H9 (cell line): ENCODE data around the gene RPL5. TPM values are rescaled to one million over a fixed set of nuclear protein-coding genes. Genes with fewer than 3 reads are reported as not detected.

Experiments
- DNase-seq: peaks from one replicate; pipeline ENCODE4 v3.0.0-alpha.2; 2017
- H2AFZ ChIP-seq: one replicate; pipeline ENCODE4 v1.6.1; 2013; ENCODE audit warnings: mild to moderate bottlenecking, low read length, control low read depth, moderate library complexity
- H2AK5ac ChIP-seq: 2 replicates; pipeline ENCODE4 v1.6.1; 2013; ENCODE audit warnings: low read length, control low read depth, mixed read lengths; ENCODE audit not compliant: insufficient read length
- H2BK120ac ChIP-seq: one replicate; pipeline ENCODE4 v1.6.1; 2013; ENCODE audit warnings: low read depth, mild to moderate bottlenecking, low read length, control low read depth, inconsistent platforms; ENCODE audit not compliant: poor library complexity, severe bottlenecking
- H2BK12ac ChIP-seq: 2 replicates; pipeline ENCODE4 v1.6.1; 2013; ENCODE audit warnings: low read length, control low read depth, mixed read lengths, low read depth; ENCODE audit not compliant: insufficient read length
- H2BK15ac ChIP-seq: 2 replicates; pipeline ENCODE4 v1.6.1; 2013; ENCODE audit warnings: low read depth, low read length, control low read depth
- H2BK20ac ChIP-seq: one replicate; pipeline ENCODE4 v1.6.1; 2013; ENCODE audit warnings: low read depth, mild to moderate bottlenecking, low read length, control low read depth, inconsistent platforms; ENCODE audit not compliant: poor library complexity, severe bottlenecking
- H2BK5ac ChIP-seq: 2 replicates; pipeline ENCODE4 v1.6.1; 2013; ENCODE audit warnings: low read length, control low read depth, mixed read lengths; ENCODE audit not compliant: insufficient read length
- H3K14ac ChIP-seq: 2 replicates; pipeline ENCODE4 v1.6.1; 2013; ENCODE audit warnings: low read length, control low read depth; ENCODE audit not compliant: insufficient read depth
- H3K18ac ChIP-seq: 2 replicates; pipeline ENCODE4 v1.6.1; 2013; ENCODE audit warnings: low read depth, mild to moderate bottlenecking, mixed read lengths, low read length, control low read depth; ENCODE audit not compliant: insufficient read length
- H3K23ac ChIP-seq: 2 replicates; pipeline ENCODE4 v1.6.1; 2013; ENCODE audit warnings: low read length, control low read depth, mixed read lengths, low read depth; ENCODE audit not compliant: insufficient read length
- H3K23me2 ChIP-seq: 2 replicates; pipeline ENCODE4 v1.6.1; 2013; ENCODE audit warnings: low read depth, mild to moderate bottlenecking, mixed read lengths, low read length, control low read depth; ENCODE audit not compliant: insufficient read length, poor library complexity, severe bottlenecking
- H3K27ac ChIP-seq: 2 replicates; pipeline ENCODE4 v1.5.1; 2013; ENCODE audit warnings: low read length, control low read depth, mixed read lengths, low read depth; ENCODE audit not compliant: insufficient read length
- H3K27me3 ChIP-seq: 2 replicates; pipeline ENCODE4 v1.6.1; 2013; ENCODE audit warnings: low read length, control low read depth, inconsistent platforms; ENCODE audit not compliant: insufficient read depth
- H3K4ac ChIP-seq: 2 replicates; pipeline ENCODE4 v1.6.1; 2013; ENCODE audit warnings: low read depth, mild to moderate bottlenecking, control low read depth, inconsistent platforms, low read length, moderate library complexity
- H3K4me1 ChIP-seq: 2 replicates; pipeline ENCODE4 v1.6.1; 2013; ENCODE audit warnings: low read length, control low read depth, inconsistent platforms; ENCODE audit not compliant: insufficient read depth
- H3K4me2 ChIP-seq: 2 replicates; pipeline ENCODE4 v1.6.1; 2013; ENCODE audit warnings: low read length, control low read depth, mixed read lengths; ENCODE audit not compliant: insufficient read length, insufficient read depth
- H3K56ac ChIP-seq: 2 replicates; pipeline ENCODE4 v1.6.1; 2013; ENCODE audit warnings: low read depth, mild to moderate bottlenecking, mixed read lengths, low read length, control low read depth; ENCODE audit not compliant: insufficient read length
- H3K79me1 ChIP-seq: 2 replicates; pipeline ENCODE4 v1.6.1; 2013; ENCODE audit warnings: low read depth, mild to moderate bottlenecking, moderate library complexity, low read length, control low read depth, inconsistent platforms; ENCODE audit not compliant: insufficient read depth, poor library complexity, severe bottlenecking
- H3K79me2 ChIP-seq: 2 replicates; pipeline ENCODE4 v1.6.1; 2013; ENCODE audit warnings: low read length, control low read depth, inconsistent platforms; ENCODE audit not compliant: insufficient read depth
- H3K9ac ChIP-seq: 2 replicates; pipeline ENCODE4 v1.6.1; 2013; ENCODE audit warnings: low read length, control low read depth, mixed read lengths; ENCODE audit not compliant: insufficient read length; ENCODE audit errors: extremely low read depth
- H3K9me3 ChIP-seq: one replicate; pipeline ENCODE4 v1.6.1; 2013; ENCODE audit warnings: low read depth, low read length, inconsistent platforms; ENCODE audit not compliant: control insufficient read depth
- H3T11ph ChIP-seq: one replicate; pipeline ENCODE4 v1.6.1; 2013; ENCODE audit warnings: mild to moderate bottlenecking, low read length, control low read depth, inconsistent platforms
- H4K20me1 ChIP-seq: one replicate; pipeline ENCODE4 v1.6.1; 2013; ENCODE audit not compliant: control insufficient read depth, insufficient read length, insufficient read depth
- H4K5ac ChIP-seq: 2 replicates; pipeline ENCODE4 v1.6.1; 2013; ENCODE audit warnings: low read depth, mild to moderate bottlenecking, mixed read lengths, low read length, control low read depth; ENCODE audit not compliant: insufficient read length
- H4K8ac ChIP-seq: replicated peaks from 2 replicates; pipeline ENCODE4 v1.6.1; 2013; ENCODE audit warnings: low read length, control low read depth, mixed read lengths, low read depth; ENCODE audit not compliant: insufficient read length
- H4K91ac ChIP-seq: 2 replicates; pipeline ENCODE4 v1.6.1; 2013; ENCODE audit warnings: low read depth, mild to moderate bottlenecking, moderate library complexity, mixed read lengths, low read length, control low read depth; ENCODE audit not compliant: insufficient read length
- H3K27ac Mint-ChIP-seq, 3 experiments: 2 replicates in 2 of 3; 3 replicates in 1 of 3; pipeline ENCODE4 v1.8.0; 2020 to 2021; ENCODE audit warnings: mixed read lengths in 3 of 3, mild to moderate bottlenecking in 1 of 3, moderate library complexity in 1 of 3
- H3K27me3 Mint-ChIP-seq: 2 replicates; pipeline ENCODE4 v1.8.0; 2021; ENCODE audit warnings: low read depth, mild to moderate bottlenecking, moderate library complexity, mixed read lengths
- H3K36me3 Mint-ChIP-seq, 3 experiments: 2 replicates in 2 of 3; 3 replicates in 1 of 3; pipeline ENCODE4 v1.8.0; 2020 to 2021; ENCODE audit warnings: low read depth in 3 of 3, mixed read lengths in 3 of 3; ENCODE audit not compliant: insufficient read depth in 1 of 3
- H3K4me1 Mint-ChIP-seq, 2 experiments: 2 replicates each; pipeline ENCODE4 v1.8.0; 2020; ENCODE audit warnings: mixed read lengths in 2 of 2
- H3K4me3 Mint-ChIP-seq, 2 experiments: 2 replicates in 1 of 2; 3 replicates in 1 of 2; pipeline ENCODE4 v1.8.0; 2020 to 2021; ENCODE audit warnings: mild to moderate bottlenecking in 2 of 2, mixed read lengths in 2 of 2, moderate library complexity in 1 of 2
- H3K9me3 Mint-ChIP-seq, 2 experiments: 2 replicates in 1 of 2; 3 replicates in 1 of 2; pipeline ENCODE4 v1.8.0; 2020; ENCODE audit warnings: mild to moderate bottlenecking in 2 of 2, mixed read lengths in 2 of 2, moderate library complexity in 1 of 2
- WGBS: extraction: QIAGEN DNeasy Blood & Tissue Kit; methylation state at CpG from one replicate; pipeline ENCODE4 v1.1.7; 2013; ENCODE audit warnings: missing lambda C conversion rate, low lambda C conversion rate, mixed read lengths; ENCODE audit not compliant: insufficient read length; ENCODE audit errors: extremely low coverage; 5-methylcytosine and 5-hydroxymethylcytosine counted together
- total RNA-seq: library from RNA; stranded (reverse); gene quantifications from 2 replicates; pipeline ENCODE4 v1.2.1, GENCODE V29; 2021
- TF ChIP-seq, protein P1 (sequence below): fragments of 200-600 bp; sonication (generic); conservative IDR thresholded peaks from 3 replicates; pipeline ENCODE4 v1.8.0; 2021; ENCODE audit warnings: antibody characterized with exemption, mild to moderate bottlenecking

Gene RPL5
- total RNA-seq, 1 experiment from 2014 or later: 1,608 TPM

DNA sequence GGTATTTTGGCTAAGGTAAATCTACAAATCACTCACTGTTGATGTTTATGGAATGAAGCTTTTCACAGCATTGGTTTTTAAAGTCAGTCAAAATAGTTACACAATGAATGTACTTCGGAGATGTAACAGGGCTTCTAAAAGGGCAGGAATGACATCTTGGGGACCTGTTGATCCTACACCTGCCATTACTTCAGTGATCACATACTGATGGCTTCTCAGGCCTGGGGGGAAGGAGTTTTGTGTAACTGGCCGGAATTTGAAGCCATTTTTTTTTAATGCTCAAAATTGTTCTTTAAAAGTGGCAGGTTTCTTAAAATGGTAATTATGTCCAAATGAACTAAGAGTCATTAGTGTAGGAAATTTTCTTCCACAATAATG lies 11.2 kb downstream of the RPL5 start:
- H3K9ac ChIP-seq: no peak overlapping the region
- no peak overlapping the region for H3K4ac ChIP-seq
- H3T11ph ChIP-seq: no peak overlapping the region
- H3K9me3 ChIP-seq: no peaks in the 10 kb centered on the region
- H3K27me3 ChIP-seq: no peaks in the 10 kb centered on the region
- H3K56ac ChIP-seq: no peak overlapping the region
- H3K18ac ChIP-seq: no peak overlapping the region
- H3K27me3 Mint-ChIP-seq: no peaks in the 10 kb centered on the region
- no peaks in the 10 kb centered on the region for H3K79me1 ChIP-seq
- H4K8ac ChIP-seq: no peak overlapping the region
- no peaks in the 10 kb centered on the region for H3K23me2 ChIP-seq
- no peak overlapping the region for H3K4me2 ChIP-seq
- no peaks in the 10 kb centered on the region for H4K20me1 ChIP-seq
- no peak overlapping the region for H3K23ac ChIP-seq
- no peak overlapping the region for H2AK5ac ChIP-seq
- no peak overlapping the region for H3K27ac ChIP-seq
- H2BK120ac ChIP-seq: no peak overlapping the region
- WGBS: no CpG with 5 or more reads among the region's 2 CpGs
- H2AFZ ChIP-seq: no peak overlapping the region
- no peaks in the 10 kb centered on the region for H3K4me1 ChIP-seq
- no peak overlapping the region for H3K14ac ChIP-seq
- H3K36me3 Mint-ChIP-seq: peaks cover 45 to 64% (median 59%) of the 10 kb centered on the region in 3 experiments
- H2BK20ac ChIP-seq: no peak overlapping the region
- H4K5ac ChIP-seq: no peak overlapping the region
- DNase-seq: no peak
- no peaks in the 10 kb centered on the region for H3K9me3 Mint-ChIP-seq
- no peak overlapping the region; a peak in 1 of 5 replicates for H3K4me3 Mint-ChIP-seq
- TF ChIP-seq, protein P1, sequence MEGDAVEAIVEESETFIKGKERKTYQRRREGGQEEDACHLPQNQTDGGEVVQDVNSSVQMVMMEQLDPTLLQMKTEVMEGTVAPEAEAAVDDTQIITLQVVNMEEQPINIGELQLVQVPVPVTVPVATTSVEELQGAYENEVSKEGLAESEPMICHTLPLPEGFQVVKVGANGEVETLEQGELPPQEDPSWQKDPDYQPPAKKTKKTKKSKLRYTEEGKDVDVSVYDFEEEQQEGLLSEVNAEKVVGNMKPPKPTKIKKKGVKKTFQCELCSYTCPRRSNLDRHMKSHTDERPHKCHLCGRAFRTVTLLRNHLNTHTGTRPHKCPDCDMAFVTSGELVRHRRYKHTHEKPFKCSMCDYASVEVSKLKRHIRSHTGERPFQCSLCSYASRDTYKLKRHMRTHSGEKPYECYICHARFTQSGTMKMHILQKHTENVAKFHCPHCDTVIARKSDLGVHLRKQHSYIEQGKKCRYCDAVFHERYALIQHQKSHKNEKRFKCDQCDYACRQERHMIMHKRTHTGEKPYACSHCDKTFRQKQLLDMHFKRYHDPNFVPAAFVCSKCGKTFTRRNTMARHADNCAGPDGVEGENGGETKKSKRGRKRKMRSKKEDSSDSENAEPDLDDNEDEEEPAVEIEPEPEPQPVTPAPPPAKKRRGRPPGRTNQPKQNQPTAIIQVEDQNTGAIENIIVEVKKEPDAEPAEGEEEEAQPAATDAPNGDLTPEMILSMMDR: no peak
- H2BK5ac ChIP-seq: no peak overlapping the region
- H2BK15ac ChIP-seq: no peak overlapping the region
- no peak overlapping the region for H4K91ac ChIP-seq
- no peak overlapping the region for H2BK12ac ChIP-seq
- H3K79me2 ChIP-seq: no peaks in the 10 kb centered on the region; the same call in 1 of the 2 replicates
- H3K27ac Mint-ChIP-seq: peak overlapping the region in 1 of 3 experiments; percentile 29; a peak in 1 of 7 replicates
- peaks cover 0 to under 1% of the 10 kb centered on the region in 2 experiments; a peak in 2 of 4 replicates for H3K4me1 Mint-ChIP-seq
